Stimulated activated CD4-positive, alpha-beta T cell treated with anti-CD3 and anti-CD28 coated beads, Interleukin-15, amount 100 ng/mL, for 48 hours (primary cell): Measurements from ENCODE around the gene PAPPA.

ENCODE experiments used
- DNase-seq, 2 donors: peaks; one replicate each; pipeline ENCODE4 v3.0.0-alpha.2; 2020; ENCODE audit warnings: low read depth in 2 of 2

PAPPA gene

DNA sequence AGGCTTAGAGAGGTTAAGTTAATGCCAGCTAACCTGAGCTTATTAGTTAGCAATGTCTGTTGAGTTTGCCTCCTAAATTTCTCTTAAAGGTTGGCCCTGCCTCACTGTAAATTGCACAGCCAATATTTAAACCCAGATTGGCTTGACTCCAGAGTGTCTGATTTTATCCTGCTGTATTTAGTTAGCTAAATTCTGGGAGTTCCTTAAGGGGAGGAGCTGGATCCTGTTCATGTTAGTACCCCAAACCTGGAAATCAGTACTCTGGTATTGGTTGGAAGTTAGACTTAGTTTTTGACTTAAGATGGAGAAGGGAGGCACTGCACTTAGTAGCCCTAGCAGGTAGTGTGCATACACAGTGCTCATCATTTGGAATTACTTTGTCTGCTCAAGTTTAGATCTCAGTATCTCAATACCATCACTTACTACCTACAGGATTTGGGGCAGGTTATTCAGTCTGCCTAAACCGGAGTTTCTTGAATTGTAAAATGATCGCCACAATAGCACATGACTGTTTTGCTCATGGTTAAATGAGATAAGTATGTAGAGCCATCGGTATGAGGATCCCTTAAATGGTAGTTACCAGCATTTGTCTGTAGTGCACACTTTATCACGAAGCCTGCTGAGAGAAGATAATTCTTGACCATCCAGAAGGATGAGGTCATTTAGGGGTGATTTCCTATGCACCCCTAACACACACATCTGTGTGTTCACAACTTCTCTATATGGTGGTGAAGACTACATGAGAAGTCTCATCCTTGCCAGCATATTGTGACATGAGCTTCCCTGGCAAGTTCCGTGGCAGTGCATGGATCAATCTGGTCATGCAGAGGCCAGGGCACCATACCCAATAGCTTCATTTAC is 268.8 kb downstream of the PAPPA start:
- DNase-seq: no peak

DNA sequence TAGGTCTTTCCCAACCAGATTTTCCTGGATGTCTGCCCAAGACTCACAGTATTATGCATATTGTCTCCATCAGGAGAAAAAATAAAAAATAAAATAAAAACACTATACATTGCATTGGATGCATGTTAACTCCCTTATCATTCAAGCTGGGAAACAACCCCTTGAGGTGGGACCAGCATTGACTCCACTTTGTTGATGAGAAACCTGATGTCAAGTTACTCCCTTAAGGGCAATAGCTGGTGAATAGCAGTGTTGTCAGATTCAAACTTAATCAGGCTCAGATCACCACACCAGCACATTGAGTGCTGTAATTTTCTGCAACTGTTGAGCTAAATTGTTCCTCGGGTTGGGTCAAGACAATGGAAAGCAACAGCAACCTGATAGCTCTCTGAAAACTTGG is 269.6 kb downstream of the PAPPA start:
- DNase-seq: no peak

DNA sequence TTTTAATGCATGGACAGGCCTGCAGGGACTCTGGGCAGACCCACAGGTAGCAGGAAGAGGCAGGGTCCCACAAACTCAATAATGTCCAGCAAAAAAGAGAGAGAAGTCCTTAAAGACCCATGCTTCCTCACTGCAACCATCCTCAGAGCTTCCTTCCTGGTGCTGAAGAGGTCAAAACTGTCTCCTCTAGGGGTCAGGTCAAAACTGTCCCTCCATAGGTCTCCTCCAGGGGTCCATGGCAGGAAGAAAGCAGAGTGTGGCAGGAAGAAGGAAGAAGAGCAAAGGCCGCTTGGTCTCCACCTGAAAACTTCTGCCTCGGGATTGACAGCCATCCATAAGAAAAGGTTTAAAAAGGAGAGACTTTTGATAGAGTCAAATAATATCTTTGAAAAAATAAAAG is 271.7 kb downstream of the PAPPA start:
- DNase-seq: no peak

DNA sequence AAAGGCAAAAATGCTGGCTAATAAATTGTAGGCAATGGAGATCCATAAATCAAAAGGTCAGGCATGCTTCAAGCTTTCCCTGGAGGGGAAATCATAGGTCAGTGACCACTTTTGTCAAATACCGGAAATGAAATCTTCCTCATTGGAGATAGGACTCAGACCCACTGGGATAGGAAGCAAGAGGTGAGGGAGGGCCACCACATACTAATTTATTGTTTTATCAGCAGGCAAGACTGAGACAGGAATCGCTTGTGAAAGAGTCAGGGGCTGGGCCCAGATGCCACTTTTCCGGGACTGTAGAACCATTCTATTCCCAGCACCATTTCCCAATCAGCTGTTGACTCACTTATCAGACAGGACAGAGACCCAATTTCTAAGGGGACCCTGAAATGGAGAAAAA is 277.3 kb downstream of the PAPPA start:
- DNase-seq: no peak

DNA sequence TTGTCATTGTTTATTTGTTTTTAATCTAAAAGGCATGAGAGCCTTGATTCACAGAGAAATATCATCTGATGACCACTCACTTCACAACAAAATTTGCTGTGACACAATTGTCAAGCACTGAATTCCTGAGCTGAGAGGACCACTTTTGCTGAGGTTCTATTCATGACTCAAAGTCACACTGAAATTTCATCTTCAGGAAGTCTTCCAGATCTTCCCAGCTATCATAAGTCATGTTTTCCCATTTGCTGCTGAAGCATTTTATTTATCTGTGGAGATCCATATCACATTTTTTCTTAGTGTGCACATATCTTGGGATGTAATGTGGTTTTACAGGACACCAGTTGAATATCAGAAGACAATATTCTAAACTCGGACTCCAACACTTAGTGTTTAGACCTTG is 278.5 kb downstream of the PAPPA start:
- DNase-seq: no peak

DNA sequence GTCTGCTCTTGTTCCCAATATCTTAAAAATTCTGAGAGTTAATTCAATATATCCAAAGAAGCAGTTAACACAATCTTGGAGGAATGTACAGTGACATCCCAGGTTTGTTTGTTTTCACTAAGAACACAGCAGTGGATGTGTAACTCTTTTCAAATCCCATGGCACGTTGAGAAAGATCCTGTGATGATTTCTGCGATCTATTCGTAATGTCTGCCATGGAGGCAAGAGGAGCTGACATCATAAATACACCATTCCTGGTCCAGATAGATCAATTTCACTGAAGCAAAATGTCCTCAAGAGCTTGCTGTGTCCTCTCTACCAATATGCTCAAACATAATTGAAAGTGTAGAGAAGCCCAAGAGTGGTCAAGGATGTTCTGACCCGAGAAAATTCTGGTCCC is 280.7 kb downstream of the PAPPA start:
- DNase-seq: no peak

DNA sequence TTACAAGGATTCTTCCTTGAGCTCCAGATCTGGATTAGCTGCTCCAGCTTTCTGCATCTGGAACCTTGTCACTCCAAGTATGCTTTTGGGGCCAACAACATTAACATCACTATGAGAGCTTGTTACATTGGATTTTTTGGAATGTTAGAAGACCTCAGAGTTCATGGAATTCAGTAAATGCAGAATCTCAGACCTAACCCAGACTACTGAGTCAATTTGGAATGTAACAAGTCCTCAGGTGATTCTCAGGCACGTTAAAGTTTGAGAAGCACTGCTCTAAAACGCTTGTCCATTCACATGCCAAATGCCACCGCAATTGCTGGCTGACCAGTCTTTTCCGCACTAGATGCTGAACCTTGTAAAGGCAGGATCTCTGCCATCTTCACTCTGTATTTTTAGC is 282.1 kb downstream of the PAPPA start:
- DNase-seq: no peak

DNA sequence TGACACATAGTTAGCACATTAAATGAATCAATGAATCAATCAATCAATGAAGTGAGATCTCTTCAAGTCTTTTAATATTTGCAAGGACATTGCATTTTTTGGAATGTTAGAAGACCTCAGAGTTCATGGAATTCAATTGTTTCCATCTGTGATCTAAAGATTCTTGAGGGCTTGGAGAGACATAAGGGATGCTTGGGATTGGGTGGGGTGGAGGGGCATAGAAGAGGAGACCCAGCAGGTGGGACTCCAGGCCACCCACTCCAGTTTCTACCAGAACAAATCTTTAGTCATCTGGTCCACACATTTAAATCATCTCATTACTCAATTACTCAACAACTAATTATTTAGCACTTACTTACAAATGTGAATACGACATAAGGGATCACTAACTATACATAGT is 282.5 kb downstream of the PAPPA start:
- DNase-seq: no peak

DNA sequence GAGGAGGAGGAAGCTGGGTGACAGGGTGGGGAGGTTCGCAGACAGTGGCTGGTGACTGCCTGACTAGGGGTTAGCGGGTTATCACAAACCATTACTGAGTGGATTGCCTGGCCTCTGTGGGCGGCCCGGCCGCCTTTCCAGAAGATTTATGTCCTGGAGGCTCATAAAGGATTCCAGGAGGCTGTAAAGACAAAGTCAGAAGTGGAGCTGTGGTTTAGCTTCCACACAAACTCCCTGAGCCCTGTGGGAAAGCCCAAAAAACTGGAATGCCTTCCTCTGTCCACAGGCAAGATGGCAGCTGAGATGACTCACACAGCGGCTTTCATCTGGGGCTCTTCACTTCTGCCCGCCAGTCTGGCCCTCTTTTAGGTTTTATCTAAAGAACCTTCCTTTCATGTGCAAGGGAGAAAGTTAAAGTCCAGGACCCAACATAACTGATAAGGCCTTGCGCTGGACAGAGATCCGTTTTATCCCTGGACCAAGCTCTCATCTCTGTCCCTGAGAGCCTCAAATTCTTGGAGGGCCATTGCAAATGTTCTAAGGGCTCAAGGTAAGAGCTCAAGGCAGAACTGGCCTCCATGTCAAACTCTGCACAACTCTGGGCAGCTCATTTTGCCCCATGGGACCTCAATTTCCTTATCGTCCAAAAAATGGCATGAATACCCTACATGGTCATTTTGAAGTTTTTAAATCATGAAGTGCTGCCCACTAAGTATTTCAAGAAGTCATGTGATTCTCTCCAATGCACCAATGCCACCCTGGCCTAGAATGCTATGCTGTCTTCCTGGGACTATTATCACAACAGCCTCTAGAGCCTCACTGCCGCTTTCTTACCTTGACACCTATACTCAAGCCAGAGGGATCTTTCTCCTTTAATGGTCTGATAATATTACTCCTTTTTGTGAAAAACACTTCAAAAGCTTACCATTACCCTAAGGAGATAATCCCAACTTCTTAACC is 284.1 kb downstream of the PAPPA start:
- DNase-seq: no peak

DNA sequence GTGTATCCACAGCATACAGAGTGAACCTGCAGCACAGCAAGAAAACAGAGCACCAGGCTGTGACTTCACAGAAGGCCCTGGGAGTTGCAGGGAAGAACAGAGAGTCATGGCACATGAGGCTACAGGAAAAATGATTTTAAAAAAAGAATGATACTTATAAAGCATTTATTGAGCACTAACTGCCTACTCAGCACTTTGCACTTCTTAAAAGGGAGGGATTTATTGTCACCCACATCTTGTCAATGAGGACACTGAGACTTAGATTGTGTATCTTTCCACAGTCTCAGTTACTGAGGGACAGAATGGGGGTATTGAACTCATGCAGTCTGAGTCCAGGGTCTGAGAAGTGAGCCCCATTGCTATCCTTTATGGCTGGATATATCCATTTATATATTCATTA is 288.9 kb downstream of the PAPPA start:
- no peak for DNase-seq

DNA sequence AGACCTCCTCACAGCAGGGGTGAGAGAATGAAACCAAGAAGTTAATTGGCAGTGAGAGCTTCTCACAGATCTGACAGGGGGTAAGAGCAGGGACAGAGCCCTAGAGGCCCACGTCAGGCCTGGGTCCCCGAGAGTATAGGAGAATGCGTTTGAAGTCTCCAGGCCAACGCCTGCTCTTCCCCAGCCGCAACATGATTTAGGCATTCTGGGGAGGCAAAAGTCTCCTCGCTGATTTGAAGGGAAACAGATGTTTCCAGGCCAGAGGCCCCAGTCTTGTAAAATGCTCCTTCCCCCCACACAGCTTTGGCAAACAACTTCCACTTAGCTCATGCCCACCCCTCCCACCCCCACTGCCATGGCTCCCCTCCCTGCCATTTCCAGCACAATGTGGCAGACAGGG is 294.3 kb downstream of the PAPPA start:
- DNase-seq: no peak

DNA sequence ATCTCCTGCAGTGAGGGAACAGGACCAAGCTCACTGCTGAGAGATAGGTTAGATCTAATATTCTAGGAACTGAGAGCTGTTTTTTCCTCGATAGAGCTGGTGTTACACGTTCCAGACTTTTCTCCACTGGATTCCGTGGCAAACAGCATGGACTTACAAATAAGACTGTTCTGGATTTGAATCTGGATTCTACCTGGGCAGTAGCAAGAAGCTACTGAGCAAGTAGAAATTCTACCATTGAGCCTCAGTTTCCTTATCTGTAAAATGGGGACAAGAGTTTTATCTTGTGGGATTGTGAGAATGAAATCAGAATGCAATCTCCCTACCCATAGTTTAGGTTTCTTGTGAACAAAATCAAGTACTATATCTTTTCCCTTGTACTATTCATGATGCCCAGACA is 294.8 kb downstream of the PAPPA start:
- no peak for DNase-seq

DNA sequence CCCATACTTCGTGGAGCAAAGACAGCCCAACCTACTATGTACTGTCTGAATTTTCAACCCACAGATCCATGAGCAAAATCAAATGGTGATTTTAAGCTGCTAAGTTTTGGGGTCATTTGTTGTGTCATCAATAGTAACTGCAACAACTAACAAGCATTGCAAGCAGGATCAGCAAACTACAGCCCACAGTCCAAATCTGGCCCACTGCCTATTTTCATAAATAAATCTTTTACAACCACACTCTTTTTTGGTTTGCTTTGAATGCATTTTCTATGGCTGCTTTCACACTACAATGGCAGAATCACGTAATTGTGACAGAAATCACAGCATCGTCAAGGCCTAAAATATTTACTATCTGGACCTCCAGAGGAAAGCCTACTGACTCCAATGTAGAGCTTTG is 296.4 kb downstream of the PAPPA start:
- DNase-seq: no peak

DNA sequence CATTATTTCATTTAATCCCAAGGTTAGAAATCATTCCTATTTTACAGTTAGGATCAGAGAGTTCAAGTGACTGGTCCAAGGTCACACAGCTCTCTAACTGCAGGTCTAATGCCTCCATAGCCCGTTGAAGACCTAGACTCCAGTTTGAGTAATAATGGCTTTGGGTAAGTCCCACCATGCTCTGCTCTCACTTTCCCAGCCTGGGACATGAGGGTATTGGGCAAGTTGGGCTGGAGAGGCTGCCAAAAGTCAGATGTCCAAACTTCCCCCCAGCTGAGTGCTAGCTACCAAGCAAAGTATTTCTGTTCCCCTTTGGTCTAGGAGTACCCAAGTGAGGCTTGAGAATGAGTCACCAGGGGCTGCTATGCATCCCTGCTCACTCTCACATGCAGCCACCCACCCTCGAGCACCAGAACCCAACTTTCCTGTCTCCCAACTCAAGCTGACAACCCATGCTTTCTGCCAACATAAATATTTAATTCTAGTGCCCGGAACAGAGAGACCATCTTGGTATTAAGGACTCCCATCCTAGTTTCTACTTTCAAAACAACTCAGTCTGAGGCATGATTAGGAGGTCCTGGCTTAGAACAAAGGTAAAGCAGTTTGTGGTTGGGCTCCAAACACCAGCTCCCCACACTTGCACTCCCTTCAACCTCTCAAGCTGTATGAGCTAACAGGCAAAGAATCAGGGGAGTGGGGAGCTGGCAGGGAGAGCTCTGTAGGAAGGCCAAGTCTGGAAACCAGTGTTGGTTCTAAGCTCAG is 297.0 kb downstream of the PAPPA start:
- DNase-seq: no peak

DNA sequence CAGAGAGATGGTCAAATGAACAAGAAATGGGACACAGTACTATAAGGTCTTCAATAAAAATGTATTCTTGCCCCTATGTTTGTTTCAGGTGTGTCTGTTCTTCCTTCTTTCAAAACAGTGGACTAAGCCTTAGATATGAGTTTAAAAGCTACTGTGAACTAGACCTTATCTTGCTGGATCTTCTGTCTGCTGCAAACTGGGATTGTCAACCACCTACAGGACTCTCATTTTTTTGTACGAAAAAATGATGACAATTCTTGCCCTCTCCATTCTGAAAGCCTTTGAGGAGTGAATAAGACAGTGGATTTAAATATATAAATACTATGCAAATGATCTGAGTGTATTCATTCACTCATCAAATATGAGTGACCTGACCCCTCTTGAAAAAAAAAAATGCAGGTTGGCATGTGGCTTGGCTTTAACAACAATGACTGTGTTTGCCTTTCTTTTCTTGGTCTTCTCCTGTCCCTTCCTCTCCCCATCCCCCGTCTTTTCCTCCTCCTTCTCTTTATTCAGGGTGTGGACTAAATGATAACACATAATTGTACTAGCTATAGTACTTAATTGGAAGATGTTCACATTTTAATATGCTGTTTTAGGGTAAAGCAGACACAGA is 298.0 kb downstream of the PAPPA start:
- DNase-seq: no peak
